ENCODE measurements around the gene SPATA3. TPM values are rescaled to one million over a fixed set of nuclear protein-coding genes. Genes with fewer than 3 reads are reported as not detected.

Gene SPATA3
- total RNA-seq, 2 donors from 2014 or later = not detected

DNA sequence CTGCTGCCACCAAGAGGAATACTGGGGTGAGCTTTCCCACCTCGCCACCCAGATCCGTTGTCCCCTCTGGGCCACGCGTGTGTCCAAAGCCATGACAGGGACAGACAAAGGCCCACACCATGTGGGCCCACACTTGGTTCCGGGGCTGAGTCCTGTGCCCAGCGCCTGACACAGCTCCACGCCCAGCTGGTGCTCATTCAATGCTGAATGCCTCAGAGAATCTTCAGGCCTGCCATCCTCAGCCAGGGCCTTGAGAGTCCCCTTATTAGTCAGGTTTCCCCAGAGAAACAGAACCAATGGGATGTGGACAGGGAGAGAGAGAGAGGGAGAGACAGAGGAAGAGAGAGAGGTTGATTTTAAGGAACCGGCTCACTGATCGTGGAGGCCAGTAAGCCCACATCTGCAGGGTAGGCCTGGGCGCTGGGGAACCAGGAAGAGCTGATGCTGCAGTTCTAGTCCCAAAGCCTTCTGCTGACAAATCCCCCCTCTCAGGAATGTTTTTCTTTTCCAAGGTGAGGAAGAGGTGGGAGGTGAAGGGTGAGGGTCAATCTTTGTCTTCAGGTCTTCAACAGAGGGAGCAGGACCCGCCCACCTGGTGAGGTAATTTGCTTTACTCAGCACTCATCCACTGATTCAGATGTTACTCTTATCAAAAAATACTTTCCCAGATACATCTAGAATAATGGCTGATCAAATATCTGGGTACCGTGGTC is 10.2 kb upstream of the SPATA3 start:
- TF ChIP-seq, protein P1, sequence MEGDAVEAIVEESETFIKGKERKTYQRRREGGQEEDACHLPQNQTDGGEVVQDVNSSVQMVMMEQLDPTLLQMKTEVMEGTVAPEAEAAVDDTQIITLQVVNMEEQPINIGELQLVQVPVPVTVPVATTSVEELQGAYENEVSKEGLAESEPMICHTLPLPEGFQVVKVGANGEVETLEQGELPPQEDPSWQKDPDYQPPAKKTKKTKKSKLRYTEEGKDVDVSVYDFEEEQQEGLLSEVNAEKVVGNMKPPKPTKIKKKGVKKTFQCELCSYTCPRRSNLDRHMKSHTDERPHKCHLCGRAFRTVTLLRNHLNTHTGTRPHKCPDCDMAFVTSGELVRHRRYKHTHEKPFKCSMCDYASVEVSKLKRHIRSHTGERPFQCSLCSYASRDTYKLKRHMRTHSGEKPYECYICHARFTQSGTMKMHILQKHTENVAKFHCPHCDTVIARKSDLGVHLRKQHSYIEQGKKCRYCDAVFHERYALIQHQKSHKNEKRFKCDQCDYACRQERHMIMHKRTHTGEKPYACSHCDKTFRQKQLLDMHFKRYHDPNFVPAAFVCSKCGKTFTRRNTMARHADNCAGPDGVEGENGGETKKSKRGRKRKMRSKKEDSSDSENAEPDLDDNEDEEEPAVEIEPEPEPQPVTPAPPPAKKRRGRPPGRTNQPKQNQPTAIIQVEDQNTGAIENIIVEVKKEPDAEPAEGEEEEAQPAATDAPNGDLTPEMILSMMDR (IDR thresholded peaks at IDR 0.05) = no peak
- TF ChIP-seq POLR2A (IDR thresholded peaks at IDR 0.05) = no peak
- Histone ChIP-seq H3K4me1 (peaks cover 6% of the 10 kb centered on the region), H3K36me3 (replicated peaks in 1 of 2; ENCODE audit: insufficient read depth in 1 of 2, low read depth in 2 of 2) (no peaks in the 10 kb centered on the region), H3K9me3 (no peaks in the 10 kb centered on the region), H3K27me3 (peaks cover 0 to under 1% of the 10 kb centered on the region in 2 donors), H3K27ac (no peak overlapping the region), H3K4me3 (no peak overlapping the region)
- ATAC-seq (no peak), DNase-seq (no peak)
- intact Hi-C loops (cut with DNase I) = loop anchor here (5.0 kb wide), 1 partner anchor 158 kb away; no protein-coding TSS in a partner anchor
- WGBS, 2 donors = 80 to 83% methylated on average over 6 to 12 of the region's 12 CpGs

DNA sequence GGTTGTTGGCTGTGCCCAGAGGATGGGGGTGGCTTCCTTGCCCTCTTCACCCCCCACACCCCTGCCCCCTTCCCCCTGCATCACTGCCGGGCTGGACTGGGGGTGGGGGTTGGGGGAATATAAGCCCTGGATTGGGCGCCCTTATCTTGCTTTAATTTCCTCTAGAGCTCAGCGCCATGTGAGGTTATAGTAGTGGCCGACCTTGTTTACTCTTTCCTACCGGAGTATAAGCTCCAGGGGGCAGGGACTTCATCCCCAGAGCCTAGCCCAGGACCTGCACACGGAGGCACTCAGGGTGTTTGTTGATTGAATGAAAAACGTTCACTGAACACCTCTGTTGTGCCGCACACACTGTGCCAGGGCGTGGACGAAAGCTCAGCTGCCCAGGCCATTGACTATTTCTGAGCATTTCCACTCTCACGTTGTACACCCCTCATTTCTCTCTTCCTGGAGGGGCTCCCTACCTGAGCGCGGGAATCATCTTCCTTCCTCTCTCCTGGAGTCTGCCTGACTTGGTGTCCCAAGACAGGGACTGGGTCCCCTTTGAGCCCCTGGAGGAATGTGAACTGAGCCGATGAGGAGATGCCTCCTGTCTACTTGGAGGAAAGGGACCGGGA is 9.3 kb upstream of the SPATA3 start:
- 27 to 32% methylated on average over 13 to 15 of the region's 15 CpGs for WGBS, 2 donors
- no peak overlapping the region for H3K4me3 ChIP-seq
- no peak overlapping the region for H3K27ac ChIP-seq
- peaks cover 0 to 5% of the 10 kb centered on the region in 2 donors for H3K27me3 ChIP-seq
- H3K36me3 ChIP-seq (replicated peaks in 1 of 2; ENCODE audit: insufficient read depth in 1 of 2, low read depth in 2 of 2) = no peaks in the 10 kb centered on the region
- ATAC-seq (no peak), DNase-seq (no peak)
- peaks cover 6% of the 10 kb centered on the region for H3K4me1 ChIP-seq
- no peaks in the 10 kb centered on the region for H3K9me3 ChIP-seq
- no peak for TF ChIP-seq POLR2A (IDR thresholded peaks at IDR 0.05)
- TF ChIP-seq, protein P1 (IDR thresholded peaks at IDR 0.05) = no peak
- intact Hi-C loops (cut with DNase I) = loop anchor here (5.0 kb wide), 1 partner anchor 159 kb away; no protein-coding TSS in a partner anchor

GRCh38 chr2:230987137-230988020 is 8.5 kb upstream of the SPATA3 start:
- Histone ChIP-seq H3K4me1 (peaks cover 6% of the 10 kb centered on the region), H3K9me3 (no peaks in the 10 kb centered on the region), H3K36me3 (replicated peaks in 1 of 2; ENCODE audit: insufficient read depth in 1 of 2, low read depth in 2 of 2) (no peaks in the 10 kb centered on the region), H3K27me3 (peaks cover 0 to 5% of the 10 kb centered on the region in 2 donors), H3K27ac (no peak overlapping the region), H3K4me3 (no peak overlapping the region)
- DNase-seq (peak; percentile 83 to 86 (median 84)), ATAC-seq (peak; percentile 89)
- WGBS, 2 donors = 8 to 9% methylated on average over 14 to 34 of the region's 34 CpGs
- intact Hi-C loops (cut with DNase I) = loop anchor here (5.0 kb wide), 1 partner anchor 160 kb away; no protein-coding TSS in a partner anchor
- TF ChIP-seq, protein P1 (IDR thresholded peaks at IDR 0.05) = peak; percentile 83 to 96 (median 89)
- TF ChIP-seq POLR2A (IDR thresholded peaks at IDR 0.05) = no peak

DNA sequence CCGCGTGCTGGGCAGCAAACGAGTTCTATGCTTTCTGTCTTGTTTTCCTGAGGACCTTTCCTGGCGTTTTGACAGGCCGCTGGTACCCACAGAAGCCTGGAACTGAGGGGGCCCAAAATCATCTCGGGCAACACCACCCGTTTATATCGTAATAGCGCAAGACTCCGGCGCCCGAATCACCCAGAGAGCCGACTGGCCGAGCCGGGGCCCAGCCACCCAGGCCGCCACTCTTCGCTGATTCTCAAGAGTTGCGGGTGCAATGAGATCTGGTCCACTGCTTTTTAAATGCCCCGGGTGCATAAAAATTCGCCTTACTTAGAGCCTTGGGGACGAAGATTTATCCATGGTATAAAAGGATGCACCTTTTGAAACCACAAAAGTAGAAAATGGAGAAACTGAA is 6.2 kb upstream of the SPATA3 start:
- TF ChIP-seq, protein P1 (IDR thresholded peaks at IDR 0.05) = no peak
- TF ChIP-seq POLR2A (IDR thresholded peaks at IDR 0.05) = no peak
- DNase-seq (no peak), ATAC-seq (no peak)
- Histone ChIP-seq H3K4me1 (peaks cover 6% of the 10 kb centered on the region), H3K36me3 (replicated peaks in 1 of 2; ENCODE audit: insufficient read depth in 1 of 2, low read depth in 2 of 2) (no peaks in the 10 kb centered on the region), H3K27ac (no peak overlapping the region), H3K27me3 (peaks cover 0 to 5% of the 10 kb centered on the region in 2 donors), H3K9me3 (no peaks in the 10 kb centered on the region), H3K4me3 (no peak overlapping the region)
- intact Hi-C loops (cut with DNase I) = loop anchor here (5.0 kb wide), 1 partner anchor 162 kb away; no protein-coding TSS in a partner anchor
- WGBS, 2 donors = 82 to 86% methylated on average over 21 of the region's 21 CpGs
